GM12891 (cell line): ENCODE data around the gene ETFA.

Experiments
- DNase-seq: peaks from one replicate; pipeline ENCODE4 v3.0.0; 2011; ENCODE audit warnings: low spot score; ENCODE audit not compliant: insufficient read length
- FAIRE-seq: peaks from 2 replicates; lab custom pipeline; 2011; peaks lifted over from hg19 to GRCh38; lab: Jason Lieb, UNC
- PAX5 ChIP-seq: IDR thresholded peaks from 2 replicates; pipeline ENCODE4 v1.6.1; 2011; ENCODE audit warnings: low read length, moderate library complexity, mild to moderate bottlenecking; ENCODE audit not compliant: insufficient read depth, severe bottlenecking
- POLR2A ChIP-seq: IDR thresholded peaks from 2 replicates; pipeline ENCODE4 v1.6.1; 2011; ENCODE audit warnings: low read depth, low read length, control low read depth
- POLR2AphosphoS5 ChIP-seq: IDR thresholded peaks from 2 replicates; pipeline ENCODE4 v1.6.1; 2011; ENCODE audit warnings: low read depth, low read length, control low read depth
- POU2F2 ChIP-seq: IDR thresholded peaks from 2 replicates; pipeline ENCODE4 v1.6.1; 2011; ENCODE audit warnings: low read depth, mild to moderate bottlenecking, control low read depth, low read length, moderate library complexity
- SPI1 ChIP-seq: IDR thresholded peaks from 2 replicates; pipeline ENCODE4 v1.6.1; 2011; ENCODE audit warnings: low read depth, low read length, control low read depth
- TAF1 ChIP-seq: IDR thresholded peaks from 2 replicates; pipeline ENCODE4 v1.6.1; 2011; ENCODE audit warnings: low read depth, low read length, control low read depth

Gene ETFA

GRCh38 chr15:76208084-76208785, 103.0 kb downstream of the ETFA start:
- FAIRE-seq (no peak), DNase-seq (no peak)

GRCh38 chr15:76206325-76206976, 104.8 kb downstream of the ETFA start:
- FAIRE-seq (no peak), DNase-seq (no peak)
- TF ChIP-seq TAF1 (no peak), SPI1 (no peak), POLR2A (no peak), POLR2AphosphoS5 (no peak; the same call in 1 of the 2 replicates), PAX5 (no peak), POU2F2 (no peak)

More at GRCh38 chr15:76208084-76208785, 103.0 kb downstream of the ETFA start:
- TF ChIP-seq TAF1 = no peak
- TF ChIP-seq POLR2AphosphoS5 = no peak
- TF ChIP-seq POLR2A = no peak
- TF ChIP-seq POU2F2 = no peak
- no peak for TF ChIP-seq SPI1
- TF ChIP-seq PAX5 = no peak

- TF ChIP-seq POLR2AphosphoS5 = no peak
- no peak for TF ChIP-seq POLR2A
- TF ChIP-seq SPI1 = no peak
- TF ChIP-seq PAX5 = no peak
- TF ChIP-seq POU2F2 = no peak
- no peak for TF ChIP-seq TAF1
- no peak for FAIRE-seq
- no peak for DNase-seq
Observed at GRCh38 chr15:76204916-76205460, 106.3 kb downstream of the ETFA start.

GRCh38 chr15:76204109-76204845, 107.0 kb downstream of the ETFA start:
- FAIRE-seq (no peak), DNase-seq (no peak)
- TF ChIP-seq SPI1 (no peak), POLR2A (no peak), PAX5 (no peak), TAF1 (no peak), POU2F2 (no peak), POLR2AphosphoS5 (no peak)

GRCh38 chr15:76203346-76204108, 107.7 kb downstream of the ETFA start:
- TF ChIP-seq TAF1 (no peak), POU2F2 (no peak), POLR2A (no peak)
- DNase-seq (no peak), FAIRE-seq (no peak)

- FAIRE-seq = no peak
- no peak for DNase-seq
- TF ChIP-seq SPI1 = no peak
- no peak for TF ChIP-seq POU2F2
- TF ChIP-seq PAX5 = no peak
- TF ChIP-seq POLR2A = no peak
- no peak for TF ChIP-seq TAF1
- no peak for TF ChIP-seq POLR2AphosphoS5
Observed at GRCh38 chr15:76201536-76202255, 109.6 kb downstream of the ETFA start.

- no peak for TF ChIP-seq POLR2A
- no peak for FAIRE-seq
- no peak for DNase-seq
Observed at GRCh38 chr15:76200641-76201105, 110.6 kb downstream of the ETFA start.

- FAIRE-seq (no peak), DNase-seq (no peak)
- TF ChIP-seq TAF1 (no peak), SPI1 (no peak), POU2F2 (no peak), PAX5 (no peak), POLR2A (no peak), POLR2AphosphoS5 (no peak)
Observed at GRCh38 chr15:76200083-76200465, 111.2 kb downstream of the ETFA start.
